CD4-positive, alpha-beta memory T cell (primary cell): ENCODE data around the gene OR1F1. TPM values are rescaled to one million over a fixed set of nuclear protein-coding genes. Genes with fewer than 3 reads are reported as not detected.

Experiments used
- CTCF ChIA-PET: fragments of 350-600 bp; sonication (Branson Sonifier 250); formaldehyde crosslinking; loops from one replicate; lab custom pipeline; 2021; ENCODE audit warnings: inconsistent platforms; ENCODE audit not compliant: partially characterized antibody; lab: Charles Lee
- POLR2A ChIA-PET: fragments of 350-600 bp; sonication (Branson Sonifier 250); formaldehyde crosslinking; loops from one replicate; lab custom pipeline; 2021; ENCODE audit not compliant: partially characterized antibody; lab: Charles Lee
- DNase-seq, 5 donors: peaks; one replicate each; pipeline versions ENCODE4 v3.0.0 to v3.0.0-alpha.2; 2020 to 2022; ENCODE audit warnings: mixed read lengths in 1 of 5
- H3K27ac ChIP-seq: one replicate; pipeline ENCODE4 v1.7.0; 2013; ENCODE audit warnings: low read depth, low read length
- H3K27me3 ChIP-seq: 2 replicates; pipeline ENCODE4 v1.7.0; 2013; ENCODE audit warnings: mild to moderate bottlenecking, low read length, moderate library complexity; ENCODE audit not compliant: insufficient read depth
- H3K36me3 ChIP-seq: 2 replicates; pipeline ENCODE4 v1.7.0; 2013; ENCODE audit warnings: mild to moderate bottlenecking, low read length, moderate library complexity; ENCODE audit not compliant: insufficient read depth
- H3K4me1 ChIP-seq: 2 replicates; pipeline ENCODE4 v1.7.0; 2013; ENCODE audit warnings: mild to moderate bottlenecking, low read length, moderate library complexity; ENCODE audit not compliant: insufficient read depth
- H3K4me3 ChIP-seq, 2 donors: one replicate each; pipeline ENCODE4 v1.7.0; 2013; ENCODE audit warnings: low read length in 2 of 2, mild to moderate bottlenecking in 1 of 2
- H3K9me3 ChIP-seq, 2 donors: one replicate each; pipeline ENCODE4 v1.7.0; 2013; ENCODE audit warnings: low read length in 2 of 2, control low read depth in 1 of 2; ENCODE audit not compliant: control insufficient read depth in 1 of 2
- H3K27ac Mint-ChIP-seq, 7 donors: one replicate each; pipeline ENCODE4 v1.8.0; 2020 to 2021; ENCODE audit warnings: mixed read lengths in 7 of 7, mild to moderate bottlenecking in 6 of 7, inconsistent platforms in 3 of 7, moderate library complexity in 3 of 7
- H3K27me3 Mint-ChIP-seq, 2 donors: one replicate each; pipeline ENCODE4 v1.8.0; 2020 to 2021; ENCODE audit warnings: mixed read lengths in 2 of 2
- H3K36me3 Mint-ChIP-seq, 2 donors: one replicate each; pipeline ENCODE4 v1.8.0; 2020 to 2021; ENCODE audit warnings: mixed read lengths in 2 of 2, inconsistent platforms in 1 of 2, mild to moderate bottlenecking in 1 of 2
- H3K4me1 Mint-ChIP-seq, 4 donors: one replicate each; pipeline ENCODE4 v1.8.0; 2020 to 2021; ENCODE audit warnings: mixed read lengths in 4 of 4, mild to moderate bottlenecking in 1 of 4
- H3K4me3 Mint-ChIP-seq, 8 donors: one replicate each; pipeline ENCODE4 v1.8.0; 2020 to 2021; ENCODE audit warnings: mixed read lengths in 8 of 8, mild to moderate bottlenecking in 7 of 8, moderate library complexity in 6 of 8, inconsistent platforms in 3 of 8
- H3K9me3 Mint-ChIP-seq, 8 donors: one replicate each; pipeline ENCODE4 v1.8.0; 2020 to 2021; ENCODE audit warnings: mixed read lengths in 8 of 8, mild to moderate bottlenecking in 5 of 8, inconsistent platforms in 3 of 8, moderate library complexity in 1 of 8
- intact Hi-C: fragments of 100-400 bp; cut with micrococcal nuclease; formaldehyde crosslinking; loops from one replicate; pipeline ENCODE4 v1.15.1; 2023
- polyA plus RNA-seq, 2 donors: library from polyadenylated mRNA; unstranded; fragments of 300-500 nt; fragmentation: Illumina TruSeq; gene quantifications; one replicate each; pipeline ENCODE4 v1.2.3, GENCODE V29; 2021
- total RNA-seq, 2 experiments: library from RNA; stranded (reverse); gene quantifications; one replicate each; pipeline ENCODE4 v1.2.3, GENCODE V29; 2021

Gene OR1F1
- total and polyA plus RNA-seq, 4 experiments from 2014 or later: 0.49 to 0.97 TPM; not detected in 2

DNA sequence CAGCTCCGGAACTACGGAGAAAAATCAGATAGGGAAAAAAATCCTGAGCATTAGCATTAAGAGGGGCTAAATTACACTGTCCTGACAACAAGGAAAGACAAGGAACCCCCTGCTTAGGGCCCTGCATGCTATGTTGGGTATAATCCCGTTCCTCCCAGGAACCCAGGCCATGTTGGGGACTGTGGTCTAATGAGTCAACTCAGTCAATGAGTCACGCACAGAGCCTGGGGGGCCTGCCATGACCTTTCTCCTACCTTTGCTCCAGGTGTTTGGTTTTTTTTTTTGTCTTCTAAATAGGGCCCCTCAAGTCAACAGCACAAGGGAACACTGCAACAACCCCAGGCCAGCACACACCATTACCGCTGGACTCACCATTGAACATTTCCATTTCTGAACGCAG lies 55.9 kb downstream of the OR1F1 start:
- intact Hi-C loops: no loop called here

DNA sequence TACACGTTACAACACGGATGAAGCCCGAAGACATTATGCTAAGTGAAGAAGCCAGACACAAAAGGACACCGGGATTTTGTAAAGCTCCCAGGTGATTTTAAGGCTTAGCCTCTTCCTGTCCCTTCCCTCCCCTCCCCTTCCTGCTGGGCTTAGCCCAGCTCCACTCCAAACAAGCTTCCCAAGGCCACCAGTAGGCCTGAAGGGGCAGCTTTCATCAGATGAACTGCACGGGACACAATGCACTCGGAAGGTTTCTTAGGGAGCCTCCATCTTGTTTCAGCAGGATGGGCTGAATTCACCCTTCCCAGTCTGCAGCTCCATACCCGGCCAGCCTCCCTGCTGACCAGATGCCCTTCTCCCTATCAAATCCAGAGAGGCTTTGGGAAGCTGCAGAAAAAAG lies 58.0 kb downstream of the OR1F1 start:
- Mint-ChIP-seq H3K27me3 (peaks cover 2 to 4% of the 10 kb centered on the region in 2 donors), H3K4me1 (no peaks in the 10 kb centered on the region), H3K4me3 (no peak overlapping the region), H3K9me3 (peaks cover 0 to 3% (median 0%) of the 10 kb centered on the region in 8 donors), H3K36me3 (no peaks in the 10 kb centered on the region), H3K27ac (peak overlapping the region in 1 of 7 donors; percentile 13)
- ChIA-PET POLR2A (no interaction called here), CTCF (interaction anchor here (0.6 kb wide), 1 partner anchor 51 kb away, joined by 3 read pairs; no protein-coding TSS in a partner anchor)
- no peak overlapping the region for H3K27ac ChIP-seq
- DNase-seq: no peak
- no peaks in the 10 kb centered on the region for H3K9me3 ChIP-seq
- H3K4me3 ChIP-seq: no peak overlapping the region
- H3K27me3 ChIP-seq: no peaks in the 10 kb centered on the region
- intact Hi-C loops: no loop called here
- H3K4me1 ChIP-seq: no peaks in the 10 kb centered on the region
- H3K36me3 ChIP-seq: no peaks in the 10 kb centered on the region

More for the DNA sequence above, 55.9 kb downstream of the OR1F1 start:
- ChIA-PET POLR2A (no interaction called here), CTCF (no interaction called here)
- H3K27ac ChIP-seq: no peak overlapping the region
- no peaks in the 10 kb centered on the region for H3K27me3 ChIP-seq
- H3K4me3 Mint-ChIP-seq: no peak overlapping the region
- H3K4me1 Mint-ChIP-seq: no peaks in the 10 kb centered on the region
- H3K9me3 Mint-ChIP-seq: peaks cover 0 to 3% (median 0%) of the 10 kb centered on the region in 8 donors
- H3K27me3 Mint-ChIP-seq: peaks cover 2 to 4% of the 10 kb centered on the region in 2 donors
- no peak for DNase-seq
- H3K4me3 ChIP-seq: no peak overlapping the region
- H3K4me1 ChIP-seq: no peaks in the 10 kb centered on the region
- H3K27ac Mint-ChIP-seq: no peak overlapping the region
- no peaks in the 10 kb centered on the region for H3K36me3 Mint-ChIP-seq
- H3K36me3 ChIP-seq: no peaks in the 10 kb centered on the region
- no peaks in the 10 kb centered on the region for H3K9me3 ChIP-seq

DNA sequence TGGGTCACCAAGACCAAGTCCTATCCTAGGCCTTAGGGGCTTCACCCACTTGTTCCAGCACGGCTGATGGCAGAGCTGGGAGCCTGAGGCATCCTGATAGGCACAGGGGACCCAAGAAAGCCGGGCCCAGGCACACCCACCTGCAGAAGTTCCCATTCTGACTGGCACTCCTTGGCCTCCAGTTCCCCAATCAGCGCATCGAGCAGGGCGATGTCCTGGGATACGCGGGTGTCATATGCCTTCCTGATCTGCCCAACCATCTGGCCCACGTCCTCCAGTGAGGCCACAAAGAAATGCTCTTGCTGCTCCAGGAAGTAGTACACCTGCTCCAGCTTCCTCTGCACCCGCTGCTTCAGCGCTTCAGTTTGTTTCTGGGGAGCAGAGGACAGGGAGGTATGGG lies 58.9 kb downstream of the OR1F1 start:
- H3K4me3 ChIP-seq: no peak overlapping the region
- H3K9me3 Mint-ChIP-seq: peaks cover 0 to 3% (median 0%) of the 10 kb centered on the region in 8 donors
- POLR2A ChIA-PET: no interaction called here
- no peaks in the 10 kb centered on the region for H3K27me3 ChIP-seq
- intact Hi-C loops: no loop called here
- H3K36me3 ChIP-seq: no peaks in the 10 kb centered on the region
- no peaks in the 10 kb centered on the region for H3K9me3 ChIP-seq
- H3K27ac ChIP-seq: no peak overlapping the region
- no peak overlapping the region for H3K27ac Mint-ChIP-seq
- CTCF ChIA-PET: no interaction called here
- no peaks in the 10 kb centered on the region for H3K4me1 Mint-ChIP-seq
- peaks cover 2 to 4% of the 10 kb centered on the region in 2 donors for H3K27me3 Mint-ChIP-seq
- no peak overlapping the region for H3K4me3 Mint-ChIP-seq
- DNase-seq: no peak
- no peaks in the 10 kb centered on the region for H3K36me3 Mint-ChIP-seq
- H3K4me1 ChIP-seq: no peaks in the 10 kb centered on the region

DNA sequence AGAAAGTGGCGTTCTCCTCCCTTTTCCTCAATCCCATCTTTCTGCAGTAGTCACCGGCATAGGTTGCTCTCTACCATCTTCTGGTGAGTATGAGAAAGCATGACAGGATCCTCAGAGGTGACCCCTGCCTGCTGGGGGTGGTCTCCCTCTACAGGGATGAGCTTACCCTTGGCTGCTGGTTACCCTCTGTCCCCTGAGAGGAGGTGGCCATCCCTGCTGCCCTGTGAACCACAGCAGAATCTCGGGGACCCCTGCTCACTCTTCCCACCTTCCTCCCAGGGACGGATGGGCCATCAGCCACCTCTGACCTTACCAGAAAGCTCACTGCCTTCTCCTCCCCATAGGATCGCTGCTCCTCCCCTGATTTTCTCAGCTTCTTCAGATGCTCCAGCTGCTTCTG lies 60.6 kb downstream of the OR1F1 start:
- Histone ChIP-seq H3K27ac (no peak overlapping the region), H3K9me3 (no peaks in the 10 kb centered on the region), H3K27me3 (no peaks in the 10 kb centered on the region), H3K36me3 (no peaks in the 10 kb centered on the region), H3K4me1 (no peaks in the 10 kb centered on the region), H3K4me3 (no peak overlapping the region)
- H3K36me3 Mint-ChIP-seq: no peaks in the 10 kb centered on the region
- H3K4me3 Mint-ChIP-seq: no peak overlapping the region
- no peak overlapping the region for H3K27ac Mint-ChIP-seq
- H3K9me3 Mint-ChIP-seq: peaks cover 0 to 3% (median 0%) of the 10 kb centered on the region in 8 donors
- POLR2A ChIA-PET: no interaction called here
- CTCF ChIA-PET: no interaction called here
- peaks cover 0 to 2% of the 10 kb centered on the region in 2 donors for H3K27me3 Mint-ChIP-seq
- intact Hi-C loops: no loop called here
- DNase-seq: no peak
- no peaks in the 10 kb centered on the region for H3K4me1 Mint-ChIP-seq

DNA sequence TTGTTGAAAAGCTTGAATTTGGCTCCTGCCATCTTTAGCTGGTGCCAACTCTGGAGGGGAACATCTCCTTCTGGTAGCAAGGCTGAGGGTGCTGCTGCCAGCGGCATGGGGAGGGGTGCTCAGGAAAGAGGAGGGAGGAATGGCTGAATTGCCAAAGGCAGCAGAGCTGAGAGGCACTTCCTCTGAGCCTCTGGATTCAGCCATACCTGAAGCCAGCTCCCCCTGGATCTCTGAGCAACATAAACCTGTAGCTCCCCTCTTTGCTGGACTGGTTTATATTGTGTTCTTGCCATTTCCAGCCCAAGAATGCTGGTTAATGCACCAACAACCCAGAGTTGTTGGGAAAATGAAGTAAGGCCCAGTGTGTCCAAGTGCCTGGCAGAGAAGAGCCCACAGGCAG lies 61.0 kb downstream of the OR1F1 start:
- Mint-ChIP-seq H3K4me3 (no peak overlapping the region), H3K27ac (no peak overlapping the region), H3K36me3 (no peaks in the 10 kb centered on the region), H3K9me3 (peaks cover 0 to 3% (median 0%) of the 10 kb centered on the region in 8 donors), H3K4me1 (no peaks in the 10 kb centered on the region), H3K27me3 (peaks cover 0 to 2% of the 10 kb centered on the region in 2 donors)
- DNase-seq: no peak
- intact Hi-C loops: no loop called here
- ChIA-PET POLR2A (no interaction called here), CTCF (no interaction called here)
- Histone ChIP-seq H3K9me3 (no peaks in the 10 kb centered on the region), H3K4me3 (no peak overlapping the region), H3K4me1 (no peaks in the 10 kb centered on the region), H3K36me3 (no peaks in the 10 kb centered on the region), H3K27ac (no peak overlapping the region), H3K27me3 (no peaks in the 10 kb centered on the region)

DNA sequence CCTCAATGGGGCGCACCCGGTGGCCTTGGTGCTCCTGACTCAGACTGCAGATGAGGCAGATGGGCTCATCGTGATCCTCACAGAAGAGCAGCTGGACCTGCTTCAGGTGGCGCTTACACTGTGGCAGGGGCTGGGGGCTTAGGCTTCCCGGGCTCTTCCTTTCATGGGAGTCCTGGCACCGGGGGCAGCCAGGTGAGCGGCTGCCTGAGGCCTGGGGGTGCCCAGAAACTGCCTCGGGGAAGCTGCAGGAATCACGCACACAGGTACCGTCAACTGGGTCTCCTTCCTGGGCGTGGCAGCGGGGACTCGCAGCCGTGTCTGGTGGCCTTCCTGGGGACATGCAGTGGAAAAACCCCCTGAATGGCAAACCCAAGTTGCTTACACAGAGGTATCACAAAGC lies 61.4 kb downstream of the OR1F1 start:
- H3K27me3 Mint-ChIP-seq: peaks cover 0 to 2% of the 10 kb centered on the region in 2 donors
- peaks cover 0 to 3% (median 0%) of the 10 kb centered on the region in 8 donors for H3K9me3 Mint-ChIP-seq
- POLR2A ChIA-PET: interaction anchor here (1.0 kb wide), 1 partner anchor 208 kb away, joined by 3 read pairs; no protein-coding TSS in a partner anchor
- H3K36me3 Mint-ChIP-seq: no peaks in the 10 kb centered on the region
- Histone ChIP-seq H3K27me3 (no peaks in the 10 kb centered on the region), H3K9me3 (no peaks in the 10 kb centered on the region), H3K36me3 (no peaks in the 10 kb centered on the region), H3K27ac (no peak overlapping the region), H3K4me1 (no peaks in the 10 kb centered on the region), H3K4me3 (no peak overlapping the region)
- no peak for DNase-seq
- intact Hi-C loops: no loop called here
- H3K4me1 Mint-ChIP-seq: no peaks in the 10 kb centered on the region
- no peak overlapping the region for H3K4me3 Mint-ChIP-seq
- CTCF ChIA-PET: no interaction called here
- H3K27ac Mint-ChIP-seq: no peak overlapping the region

DNA sequence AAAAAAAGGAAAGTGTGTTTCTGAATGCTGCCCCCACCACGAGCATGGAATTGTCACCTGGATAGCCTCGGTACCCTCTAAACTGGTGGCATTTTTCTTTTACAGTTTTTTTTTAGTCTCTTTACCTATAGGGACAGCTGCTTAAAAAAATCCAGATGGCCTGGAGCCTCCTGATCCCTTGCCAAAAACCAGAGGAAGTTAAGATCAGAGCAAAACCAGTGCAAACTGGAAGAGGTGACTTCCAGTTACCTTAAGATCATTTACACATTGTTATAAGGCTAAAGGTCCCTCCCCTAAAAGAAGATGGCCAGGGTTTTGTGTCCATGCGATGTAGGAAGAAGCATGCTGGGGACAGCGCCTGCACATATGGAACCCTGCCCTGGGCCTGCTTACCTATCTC lies 65.0 kb downstream of the OR1F1 start:
- H3K27me3 ChIP-seq: no peaks in the 10 kb centered on the region
- CTCF ChIA-PET: interaction anchor here (1.2 kb wide), 1 partner anchor 123 kb away, joined by 3 read pairs; no protein-coding TSS in a partner anchor

More for the DNA sequence above, 65.0 kb downstream of the OR1F1 start:
- H3K9me3 ChIP-seq: no peaks in the 10 kb centered on the region
- intact Hi-C loops: no loop called here
- Mint-ChIP-seq H3K4me1 (no peaks in the 10 kb centered on the region), H3K36me3 (no peaks in the 10 kb centered on the region), H3K27ac (no peak overlapping the region), H3K27me3 (peaks cover 0 to 2% of the 10 kb centered on the region in 2 donors), H3K9me3 (no peaks in the 10 kb centered on the region), H3K4me3 (no peak overlapping the region)
- POLR2A ChIA-PET: no interaction called here
- no peaks in the 10 kb centered on the region for H3K4me1 ChIP-seq
- H3K36me3 ChIP-seq: no peaks in the 10 kb centered on the region
- H3K4me3 ChIP-seq: no peak overlapping the region
- no peak for DNase-seq
- no peak overlapping the region for H3K27ac ChIP-seq
